ENCODE measurements around the gene ANKRD34A. TPM values are rescaled to one million over a fixed set of nuclear protein-coding genes. Genes with fewer than 3 reads are reported as not detected.

Gene ANKRD34A
- total and polyA plus RNA-seq, 2 experiments from 2014 or later: 0.76 to 0.90 TPM

GRCh38 chr1:145927916-145928643, 36.3 kb downstream of the ANKRD34A start:
- H3K9me2 ChIP-seq (replicated peaks; ENCODE audit: insufficient read depth): no peaks in the 10 kb centered on the region
- peaks cover 4% of the 10 kb centered on the region for H3K36me3 ChIP-seq (replicated peaks; ENCODE audit: insufficient read depth, low read depth)
- H4K20me1 ChIP-seq (ENCODE audit: insufficient read depth, poor library complexity, severe bottlenecking): no peaks in the 10 kb centered on the region
- no peak for DNase-seq (ENCODE audit: low spot score)
- peak overlapping the region; percentile 31 for H3K4me3 ChIP-seq
- peaks cover 12% of the 10 kb centered on the region for H3K79me2 ChIP-seq
- peak overlapping the region; percentile 67 for H2AFZ ChIP-seq
- 75% methylated on average over 20 of the region's 20 CpGs for WGBS (ENCODE audit: low lambda C conversion rate, missing lambda C conversion rate)
- H3K27me3 ChIP-seq: no peaks in the 10 kb centered on the region
- TF ChIP-seq EZH2 (IDR thresholded peaks at IDR 0.05; ENCODE audit: borderline replicate concordance) (no peak), EZH2phosphoT487 (IDR thresholded peaks at IDR 0.05; ENCODE audit: low read depth, severe bottlenecking, unreplicated experiment) (no peak), CTCF (IDR thresholded peaks at IDR 0.05; ENCODE audit: poor library complexity) (no peak)
- peak overlapping the region; percentile 95 for H3K27ac ChIP-seq
- peaks cover 12% of the 10 kb centered on the region for H3K4me1 ChIP-seq (ENCODE audit: insufficient read depth)
- H3K4me2 ChIP-seq: peak overlapping the region; percentile 72
- no peaks in the 10 kb centered on the region for H3K9me3 ChIP-seq (ENCODE audit: low read depth)

- Histone ChIP-seq H4K20me1 (ENCODE audit: insufficient read depth, poor library complexity, severe bottlenecking) (no peaks in the 10 kb centered on the region), H3K79me2 (peaks cover 12% of the 10 kb centered on the region), H3K36me3 (replicated peaks; ENCODE audit: insufficient read depth, low read depth) (peaks cover 4% of the 10 kb centered on the region), H3K27me3 (no peaks in the 10 kb centered on the region), H3K27ac (peak within 1 kb of the TSS; percentile 95), H3K4me3 (peak within 1 kb of the TSS; percentile 38), H3K9me3 (ENCODE audit: low read depth) (no peaks in the 10 kb centered on the region), H3K4me1 (ENCODE audit: insufficient read depth) (peaks cover 8% of the 10 kb centered on the region), H3K4me2 (peak within 1 kb of the TSS; percentile 83), H3K9me2 (replicated peaks; ENCODE audit: insufficient read depth) (no peaks in the 10 kb centered on the region), H2AFZ (peak within 1 kb of the TSS; percentile 67)
- 2% methylated on average over 41 of the region's 41 CpGs for WGBS (ENCODE audit: low lambda C conversion rate, missing lambda C conversion rate)
- DNase-seq (ENCODE audit: low spot score): peak; percentile 96
- no peak for TF ChIP-seq EZH2phosphoT487 (IDR thresholded peaks at IDR 0.05; ENCODE audit: low read depth, severe bottlenecking, unreplicated experiment)
- peak; percentile 66 for TF ChIP-seq CTCF (IDR thresholded peaks at IDR 0.05; ENCODE audit: poor library complexity)
These were observed 37.1 kb downstream of the ANKRD34A start, which contains the start of gene RBM8A for GRCh38 chr1:145927063-145927886. RBM8A (minus strand) TSS chr1:145927484; CDS start chr1:145927426, 58 bp downstream.

- DNase-seq (ENCODE audit: low spot score): no peak
- Histone ChIP-seq H3K9me2 (replicated peaks; ENCODE audit: insufficient read depth) (no peaks in the 10 kb centered on the region), H3K4me1 (ENCODE audit: insufficient read depth) (peaks cover 7% of the 10 kb centered on the region), H3K36me3 (replicated peaks; ENCODE audit: insufficient read depth, low read depth) (peaks cover 4% of the 10 kb centered on the region), H3K9me3 (ENCODE audit: low read depth) (no peaks in the 10 kb centered on the region), H3K27me3 (no peaks in the 10 kb centered on the region), H3K27ac (peak overlapping the region; percentile 89), H2AFZ (peak overlapping the region; percentile 24), H3K4me3 (peak overlapping the region; percentile 38), H3K4me2 (peak overlapping the region; percentile 83), H3K79me2 (peaks cover 12% of the 10 kb centered on the region), H4K20me1 (ENCODE audit: insufficient read depth, poor library complexity, severe bottlenecking) (no peaks in the 10 kb centered on the region)
- 8% methylated on average over 19 of the region's 19 CpGs for WGBS (ENCODE audit: low lambda C conversion rate, missing lambda C conversion rate)
- TF ChIP-seq EZH2 (IDR thresholded peaks at IDR 0.05; ENCODE audit: borderline replicate concordance) (no peak), CTCF (IDR thresholded peaks at IDR 0.05; ENCODE audit: poor library complexity) (no peak), EZH2phosphoT487 (IDR thresholded peaks at IDR 0.05; ENCODE audit: low read depth, severe bottlenecking, unreplicated experiment) (no peak)
These were observed 37.7 kb downstream of the ANKRD34A start for GRCh38 chr1:145926686-145927062.
